Measurements from ENCODE around the gene CAMK1D.

DNA sequence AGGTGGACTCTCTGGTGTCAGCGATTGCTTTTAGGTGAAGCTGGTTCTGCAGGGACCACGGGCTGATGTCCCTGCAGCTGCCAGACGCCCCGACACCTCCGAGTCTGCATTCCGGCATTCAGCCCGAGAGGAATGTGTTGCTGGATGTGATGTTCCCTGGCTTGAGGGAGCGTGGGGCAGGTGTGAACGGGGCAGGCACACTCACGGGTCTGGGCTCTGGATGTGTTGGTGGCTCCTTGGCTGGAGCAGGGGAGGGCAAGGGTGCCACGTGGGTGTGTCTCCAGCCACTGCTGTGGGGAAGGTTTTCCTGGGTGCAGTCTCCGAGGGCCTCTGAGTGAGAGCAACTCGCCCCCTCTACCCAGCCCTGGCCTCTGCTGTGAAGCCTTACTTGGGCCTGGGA is 140.5 kb downstream of the CAMK1D start:
- TF ChIP-seq, protein P1, sequence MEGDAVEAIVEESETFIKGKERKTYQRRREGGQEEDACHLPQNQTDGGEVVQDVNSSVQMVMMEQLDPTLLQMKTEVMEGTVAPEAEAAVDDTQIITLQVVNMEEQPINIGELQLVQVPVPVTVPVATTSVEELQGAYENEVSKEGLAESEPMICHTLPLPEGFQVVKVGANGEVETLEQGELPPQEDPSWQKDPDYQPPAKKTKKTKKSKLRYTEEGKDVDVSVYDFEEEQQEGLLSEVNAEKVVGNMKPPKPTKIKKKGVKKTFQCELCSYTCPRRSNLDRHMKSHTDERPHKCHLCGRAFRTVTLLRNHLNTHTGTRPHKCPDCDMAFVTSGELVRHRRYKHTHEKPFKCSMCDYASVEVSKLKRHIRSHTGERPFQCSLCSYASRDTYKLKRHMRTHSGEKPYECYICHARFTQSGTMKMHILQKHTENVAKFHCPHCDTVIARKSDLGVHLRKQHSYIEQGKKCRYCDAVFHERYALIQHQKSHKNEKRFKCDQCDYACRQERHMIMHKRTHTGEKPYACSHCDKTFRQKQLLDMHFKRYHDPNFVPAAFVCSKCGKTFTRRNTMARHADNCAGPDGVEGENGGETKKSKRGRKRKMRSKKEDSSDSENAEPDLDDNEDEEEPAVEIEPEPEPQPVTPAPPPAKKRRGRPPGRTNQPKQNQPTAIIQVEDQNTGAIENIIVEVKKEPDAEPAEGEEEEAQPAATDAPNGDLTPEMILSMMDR (IDR thresholded peaks at IDR 0.05): no peak
- TF ChIP-seq POLR2A (IDR thresholded peaks at IDR 0.05): no peak
- TF ChIP-seq EP300 (IDR thresholded peaks at IDR 0.05): no peak
